ENCODE results near the gene SELENOI.

SELENOI gene

DNA sequence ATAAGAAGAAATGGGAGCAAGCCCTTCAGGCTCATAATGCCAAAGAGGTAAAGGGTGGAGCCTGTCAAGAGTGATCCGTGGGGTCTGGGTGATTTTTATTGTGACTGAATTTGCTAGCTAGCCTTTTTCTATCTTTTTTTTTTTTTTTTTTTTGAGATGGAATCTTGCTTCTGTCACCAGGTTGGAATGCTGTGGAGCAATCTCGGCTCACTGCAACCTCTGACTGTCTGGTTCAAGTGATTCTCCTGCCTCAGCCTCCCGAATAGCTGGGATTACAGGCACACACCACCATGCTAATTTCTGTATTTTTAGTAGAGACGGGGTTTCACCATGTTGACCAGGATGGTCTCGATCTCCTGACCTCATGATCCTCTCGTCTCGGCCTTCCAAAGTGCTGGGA is 84.9 kb downstream of the SELENOI start:
- TF ChIP-seq, protein P1, sequence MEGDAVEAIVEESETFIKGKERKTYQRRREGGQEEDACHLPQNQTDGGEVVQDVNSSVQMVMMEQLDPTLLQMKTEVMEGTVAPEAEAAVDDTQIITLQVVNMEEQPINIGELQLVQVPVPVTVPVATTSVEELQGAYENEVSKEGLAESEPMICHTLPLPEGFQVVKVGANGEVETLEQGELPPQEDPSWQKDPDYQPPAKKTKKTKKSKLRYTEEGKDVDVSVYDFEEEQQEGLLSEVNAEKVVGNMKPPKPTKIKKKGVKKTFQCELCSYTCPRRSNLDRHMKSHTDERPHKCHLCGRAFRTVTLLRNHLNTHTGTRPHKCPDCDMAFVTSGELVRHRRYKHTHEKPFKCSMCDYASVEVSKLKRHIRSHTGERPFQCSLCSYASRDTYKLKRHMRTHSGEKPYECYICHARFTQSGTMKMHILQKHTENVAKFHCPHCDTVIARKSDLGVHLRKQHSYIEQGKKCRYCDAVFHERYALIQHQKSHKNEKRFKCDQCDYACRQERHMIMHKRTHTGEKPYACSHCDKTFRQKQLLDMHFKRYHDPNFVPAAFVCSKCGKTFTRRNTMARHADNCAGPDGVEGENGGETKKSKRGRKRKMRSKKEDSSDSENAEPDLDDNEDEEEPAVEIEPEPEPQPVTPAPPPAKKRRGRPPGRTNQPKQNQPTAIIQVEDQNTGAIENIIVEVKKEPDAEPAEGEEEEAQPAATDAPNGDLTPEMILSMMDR (conservative IDR thresholded peaks at IDR 0.05) = no peak
- TF ChIP-seq ZFX (IDR thresholded peaks at IDR 0.05) = no peak
- no peak overlapping the region for H3K27ac ChIP-seq

GRCh38 chr2:26432363-26432762 is 86.4 kb downstream of the SELENOI start:
- no peak for TF ChIP-seq ZFX (IDR thresholded peaks at IDR 0.05)
- TF ChIP-seq, protein P1 (conservative IDR thresholded peaks at IDR 0.05) = no peak
- H3K27ac ChIP-seq = no peak overlapping the region

DNA sequence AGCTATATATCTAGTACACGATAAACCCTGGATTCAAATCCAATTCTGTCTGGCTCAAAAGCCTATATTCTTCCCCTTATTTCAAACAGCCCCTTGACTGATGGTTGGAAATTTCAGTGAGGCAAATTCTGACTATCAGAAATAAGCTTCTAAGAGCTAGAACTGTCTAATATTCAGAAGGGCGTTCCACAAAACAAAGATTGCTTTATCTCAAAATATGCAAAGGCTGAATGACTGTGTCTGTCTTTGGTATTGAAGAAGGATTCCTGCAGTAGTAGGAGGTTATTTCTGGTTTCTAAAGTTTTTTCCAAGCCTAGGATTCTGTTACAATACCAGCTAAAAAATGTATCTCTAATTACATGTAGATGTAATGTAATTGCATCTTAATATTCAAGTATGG is 86.9 kb downstream of the SELENOI start:
- no peak overlapping the region for H3K27ac ChIP-seq
- no peak for TF ChIP-seq ZFX (IDR thresholded peaks at IDR 0.05)
- TF ChIP-seq, protein P1 (conservative IDR thresholded peaks at IDR 0.05) = no peak

DNA sequence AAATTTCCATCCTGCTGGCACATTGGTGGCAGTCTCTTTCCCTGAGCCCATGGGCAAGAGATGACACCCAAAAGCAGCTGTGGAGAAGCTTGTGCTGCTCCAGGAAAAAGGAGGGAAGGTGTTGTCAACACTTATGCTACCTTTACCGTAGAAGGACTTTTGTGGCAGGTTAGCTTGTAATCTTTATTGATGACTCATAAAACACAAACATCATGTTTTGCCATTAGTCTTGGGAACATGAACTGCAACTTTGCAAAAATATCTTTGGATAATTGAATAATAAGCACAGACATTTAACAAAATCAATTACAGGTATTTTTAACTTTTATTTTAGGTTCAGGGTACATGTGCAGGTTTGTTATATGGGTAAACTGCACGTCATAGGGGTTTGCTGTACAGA is 89.2 kb downstream of the SELENOI start:
- no peak overlapping the region for H3K27ac ChIP-seq
- TF ChIP-seq ZFX (IDR thresholded peaks at IDR 0.05) = no peak
- TF ChIP-seq, protein P1 (conservative IDR thresholded peaks at IDR 0.05) = no peak

GRCh38 chr2:26438526-26438925 is 92.6 kb downstream of the SELENOI start:
- H3K27ac ChIP-seq = no peak overlapping the region
- TF ChIP-seq, protein P1 (conservative IDR thresholded peaks at IDR 0.05) = no peak
- no peak for TF ChIP-seq ZFX (IDR thresholded peaks at IDR 0.05)

DNA sequence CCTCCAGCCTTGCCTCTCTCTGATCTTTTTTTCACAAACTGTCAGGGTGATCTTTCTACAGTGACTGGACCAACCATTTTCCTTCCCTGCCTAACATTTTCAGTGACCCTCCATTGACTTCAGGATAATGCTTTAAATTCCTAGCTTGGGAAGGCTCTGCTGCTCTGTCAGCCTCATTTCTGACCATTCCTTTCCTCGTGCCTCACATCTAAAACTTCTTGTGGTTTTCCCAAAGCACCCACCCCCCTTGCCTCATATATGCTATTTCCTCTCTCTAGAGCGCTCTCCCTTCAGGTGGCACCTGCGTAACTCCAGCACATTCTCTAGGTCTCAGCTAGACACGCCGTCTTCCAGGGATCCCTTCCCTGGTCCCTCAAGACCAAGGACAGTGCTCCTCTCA is 93.0 kb downstream of the SELENOI start:
- TF ChIP-seq, protein P1 (conservative IDR thresholded peaks at IDR 0.05) = no peak
- TF ChIP-seq ZFX (IDR thresholded peaks at IDR 0.05) = no peak
- H3K27ac ChIP-seq = no peak overlapping the region

GRCh38 chr2:26442301-26442700 is 96.4 kb downstream of the SELENOI start:
- no peak for TF ChIP-seq ZFX (IDR thresholded peaks at IDR 0.05)
- TF ChIP-seq, protein P1 (conservative IDR thresholded peaks at IDR 0.05) = no peak

More at GRCh38 chr2:26442301-26442700, 96.4 kb downstream of the SELENOI start:
- H3K27ac ChIP-seq = no peak overlapping the region

Measured in C4-2B (cell line).